ENCODE measurements around the gene DIS3L.
"Not testable (repeated sequence)": the region's sequence is repeated elsewhere in the genome, so short reads cannot be mapped to it uniquely, and the experiment has no call there.

DIS3L gene

GRCh38 chr15:66293419-66294156, at the start of gene DIS3L:
Gene DIS3L (plus strand): TSS chr15:66293568. CDS start chr15:66293597, 29 bp downstream.
- no peak for DNase-seq

- not testable (repeated sequence) for DNase-seq
Measured at GRCh38 chr15:66245832-66246231, 47.5 kb upstream of the DIS3L start.

- DNase-seq = no peak
Measured at GRCh38 chr15:66246937-66247336, 46.4 kb upstream of the DIS3L start.

GRCh38 chr15:66249605-66250174, 43.7 kb upstream of the DIS3L start:
- DNase-seq = no peak

- no peak for DNase-seq
Measured at GRCh38 chr15:66251065-66251789, 42.1 kb upstream of the DIS3L start.

GRCh38 chr15:66251790-66252684, 41.3 kb upstream of the DIS3L start:
- DNase-seq = no peak

- DNase-seq = no peak
Measured at GRCh38 chr15:66252685-66253417, 40.5 kb upstream of the DIS3L start.

GRCh38 chr15:66253418-66254088, 39.8 kb upstream of the DIS3L start, which contains the start of gene MEGF11:
Gene MEGF11 (minus strand): TSS chr15:66253750. CDS start chr15:66128403, 125,347 bp downstream.
- DNase-seq = peak; percentile 41

GRCh38 chr15:66254089-66254950, 39.0 kb upstream of the DIS3L start:
- DNase-seq = no peak

GRCh38 chr15:66254951-66255676, 38.3 kb upstream of the DIS3L start:
- no peak for DNase-seq

GRCh38 chr15:66256692-66257091, 36.7 kb upstream of the DIS3L start:
- DNase-seq = no peak

GRCh38 chr15:66261056-66261455, 32.3 kb upstream of the DIS3L start:
- DNase-seq = no peak

GRCh38 chr15:66262837-66263236, 30.5 kb upstream of the DIS3L start:
- not testable (repeated sequence) for DNase-seq

GRCh38 chr15:66264859-66265513, 28.4 kb upstream of the DIS3L start:
- DNase-seq = no peak

- DNase-seq = peak; percentile 75
Measured at GRCh38 chr15:66269326-66270090, 23.9 kb upstream of the DIS3L start.

- DNase-seq = no peak
Measured at GRCh38 chr15:66270932-66271331, 22.4 kb upstream of the DIS3L start.

GRCh38 chr15:66275352-66275751, 18.0 kb upstream of the DIS3L start:
- no peak for DNase-seq

GRCh38 chr15:66276546-66276945, 16.8 kb upstream of the DIS3L start:
- no peak for DNase-seq
